Measurements from ENCODE around the gene XPO6.

XPO6 gene

DNA sequence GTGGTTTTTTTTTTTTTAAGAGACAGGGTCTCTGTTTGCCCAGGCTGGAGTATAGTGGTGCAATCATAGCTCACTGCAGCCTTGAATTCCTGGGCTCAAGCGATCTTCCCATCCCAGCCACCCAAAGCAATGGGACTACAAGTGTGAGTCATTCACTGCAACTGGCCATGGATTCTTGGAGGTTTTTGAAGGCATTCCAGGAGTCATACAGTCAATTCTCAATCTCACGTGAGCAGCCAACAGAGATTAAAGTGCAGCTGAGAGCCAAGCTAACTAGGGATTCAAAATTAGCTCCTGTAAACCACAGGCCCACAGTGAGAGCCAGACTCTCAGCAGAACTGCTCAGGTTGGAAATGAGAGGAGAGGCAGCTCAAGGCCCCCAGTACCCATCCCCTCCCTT, 30.2 kb downstream of the XPO6 start:
- DNase-seq = no peak

DNA sequence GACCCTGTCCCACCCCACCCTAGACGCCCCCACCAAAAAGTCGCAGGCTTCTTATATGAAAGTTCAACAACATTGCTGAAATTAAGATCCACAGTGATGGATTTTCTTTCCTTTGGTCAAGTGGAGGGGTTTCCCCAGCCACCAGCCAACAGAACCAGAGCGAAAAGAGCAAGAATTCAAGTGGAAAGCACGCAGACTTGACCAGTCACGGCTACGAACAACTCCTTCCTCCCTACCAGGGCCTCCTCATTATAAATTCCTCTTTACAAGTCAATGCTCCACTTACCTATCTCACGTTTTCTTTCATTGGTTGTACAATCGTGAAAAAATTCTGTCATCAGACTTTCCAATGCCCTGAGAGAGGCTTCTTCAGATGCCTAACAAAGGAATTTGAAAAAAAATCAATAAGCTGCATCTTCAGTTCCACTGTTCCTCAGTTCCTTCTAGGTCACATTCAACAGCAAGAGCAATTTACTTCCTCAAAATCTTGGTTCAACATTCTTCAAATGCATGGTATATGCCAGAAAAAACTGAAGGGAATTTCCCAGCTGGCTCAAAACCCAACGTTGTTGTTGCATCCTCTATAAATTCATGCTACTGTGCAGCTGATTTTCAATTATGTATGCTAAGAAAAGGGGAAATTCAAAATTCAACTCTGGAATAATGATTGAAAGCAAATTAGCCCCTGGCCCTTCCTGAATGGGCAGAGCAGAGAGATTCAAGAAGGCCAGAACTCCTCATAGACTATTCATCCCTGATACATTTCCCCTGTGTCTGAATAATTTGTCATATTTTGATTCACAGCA, 30.9 kb downstream of the XPO6 start:
- DNase-seq = no peak

DNA sequence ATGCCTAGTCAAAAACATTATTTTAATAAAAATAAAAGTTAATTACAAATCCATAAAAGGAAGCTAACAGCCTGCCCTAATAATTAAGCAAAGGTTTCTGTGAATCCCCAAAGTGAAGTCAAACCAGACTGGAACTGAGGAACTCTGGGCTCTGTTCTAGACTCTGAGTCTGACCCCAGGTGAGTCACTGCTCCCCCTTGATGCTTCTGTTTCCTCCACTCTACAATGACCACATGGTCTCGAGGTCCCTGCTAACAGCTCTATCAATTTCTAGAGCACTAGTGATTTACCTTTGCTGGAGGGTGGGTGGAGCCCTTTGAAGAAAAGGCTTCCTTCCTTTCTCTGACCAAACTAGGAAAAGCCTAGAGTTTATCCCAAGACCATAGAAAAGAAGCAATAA, 32.4 kb downstream of the XPO6 start:
- no peak for DNase-seq

DNA sequence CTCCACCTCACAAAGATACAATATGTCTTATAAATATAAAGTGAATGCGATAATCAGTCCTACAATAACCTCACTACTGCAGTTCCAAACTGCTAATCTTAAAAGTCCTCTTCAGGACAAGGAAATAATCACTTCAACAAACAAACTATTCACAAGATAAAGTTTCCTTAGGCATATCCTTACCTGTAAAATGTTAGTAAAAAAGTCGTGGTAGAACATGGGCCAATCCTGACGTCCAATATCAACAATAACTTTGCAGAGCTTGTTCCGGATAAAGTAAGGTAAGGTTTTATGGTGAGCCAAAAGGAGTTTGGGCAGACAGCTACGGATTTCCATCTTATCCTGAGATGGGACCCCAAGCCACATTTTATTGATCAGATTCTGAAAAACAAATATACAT, 36.0 kb downstream of the XPO6 start:
- DNase-seq = no peak

DNA sequence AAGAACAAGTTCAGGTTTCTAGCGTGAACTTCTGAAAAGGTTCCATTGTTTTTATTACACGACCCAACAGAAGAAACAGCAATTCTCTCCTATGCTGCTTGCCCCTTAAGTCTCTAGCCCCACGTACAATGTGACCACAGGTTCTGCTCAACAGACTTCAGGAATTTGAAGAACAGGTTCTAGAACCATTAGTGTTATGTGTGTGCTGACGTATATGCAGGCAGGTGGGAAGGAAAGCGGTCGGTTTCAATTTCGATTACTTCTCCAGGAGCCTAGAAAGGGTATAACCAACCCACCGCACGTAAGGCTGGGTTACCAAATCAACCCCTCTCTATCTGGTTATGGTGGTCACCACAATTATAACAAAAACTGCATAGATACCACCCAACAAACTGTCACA, 39.4 kb downstream of the XPO6 start:
- DNase-seq = no peak

DNA sequence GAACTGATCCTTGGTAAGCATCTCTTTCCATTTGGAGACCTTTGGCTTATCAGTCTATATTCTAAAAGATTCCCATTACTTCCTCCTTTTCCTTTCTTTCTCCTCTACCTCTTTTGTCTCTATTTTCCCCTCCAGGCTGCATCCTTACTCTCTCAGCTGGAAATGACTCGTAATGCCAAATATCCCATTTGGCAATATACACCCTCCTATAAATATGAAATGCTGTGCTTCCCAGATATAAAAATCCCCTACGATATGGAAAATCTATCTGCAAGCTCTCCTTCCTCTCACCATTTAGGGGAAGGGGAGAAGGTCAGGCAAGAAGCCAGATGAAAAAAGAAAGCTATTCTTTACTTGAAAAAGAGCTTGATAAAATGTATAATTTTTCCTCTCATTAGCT, 39.9 kb downstream of the XPO6 start:
- no peak for DNase-seq

DNA sequence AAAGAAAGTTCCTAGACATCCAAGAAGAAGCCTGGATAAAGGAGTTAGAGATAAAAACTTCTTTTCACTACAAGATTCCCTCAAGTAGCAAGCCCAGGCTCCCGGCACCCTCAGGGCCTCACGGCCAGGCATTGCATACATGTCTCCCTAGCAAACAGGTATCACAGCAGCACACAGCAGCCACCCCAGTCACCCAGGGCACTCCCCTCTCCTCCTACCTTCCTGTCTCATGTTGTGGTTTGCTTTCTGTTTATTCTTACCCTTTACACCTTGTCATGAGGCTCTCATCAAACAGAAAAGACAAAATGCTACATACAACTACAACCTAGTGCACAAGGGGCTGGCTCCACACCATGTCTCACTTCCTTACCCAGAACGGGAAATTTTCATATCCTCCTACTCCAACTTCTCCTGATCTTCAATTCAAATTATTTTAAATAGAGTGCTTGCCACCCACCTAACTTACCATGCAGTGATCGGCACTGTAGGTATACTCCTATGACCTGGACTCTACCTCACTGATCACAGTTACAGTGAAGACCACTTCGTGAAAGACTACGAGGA, 42.7 kb downstream of the XPO6 start:
- DNase-seq = no peak

DNA sequence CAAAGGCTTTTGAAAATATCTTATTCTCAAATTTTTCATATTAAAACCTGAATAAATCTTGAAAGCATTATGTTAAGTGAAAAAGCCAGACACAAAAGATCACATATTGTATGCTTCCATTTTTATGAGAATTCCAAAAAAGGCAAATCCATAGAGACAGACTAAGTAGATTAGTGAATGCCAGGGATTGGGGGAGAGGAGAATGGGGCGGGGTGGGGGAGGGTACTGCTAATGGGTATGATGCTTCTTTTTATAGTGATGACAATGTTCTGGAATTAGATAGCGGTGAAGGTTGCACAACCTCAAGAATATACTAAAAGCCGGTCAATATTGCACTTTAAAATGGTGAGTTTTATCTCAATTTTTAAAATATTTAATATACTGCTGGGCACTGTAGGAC, 44.0 kb downstream of the XPO6 start:
- DNase-seq = no peak

DNA sequence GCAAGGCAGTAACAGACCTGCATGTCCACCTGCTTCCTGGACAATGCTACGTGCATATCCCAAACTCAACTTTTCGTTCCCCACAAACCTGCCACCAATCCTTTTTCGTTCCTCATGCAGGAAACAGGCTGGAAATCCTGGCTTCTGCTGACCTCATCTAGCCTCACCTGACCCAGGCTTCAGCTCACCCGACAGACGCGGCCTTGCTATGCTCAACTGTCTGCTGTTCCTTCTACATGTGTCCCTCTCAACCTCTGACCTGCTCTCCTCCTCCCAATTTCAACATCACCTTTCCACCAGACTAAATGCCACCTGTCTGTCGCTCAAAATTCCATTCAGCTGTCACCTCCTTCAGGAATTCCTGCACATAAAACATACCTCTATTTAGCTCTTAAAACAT, 44.5 kb downstream of the XPO6 start:
- DNase-seq = no peak

DNA sequence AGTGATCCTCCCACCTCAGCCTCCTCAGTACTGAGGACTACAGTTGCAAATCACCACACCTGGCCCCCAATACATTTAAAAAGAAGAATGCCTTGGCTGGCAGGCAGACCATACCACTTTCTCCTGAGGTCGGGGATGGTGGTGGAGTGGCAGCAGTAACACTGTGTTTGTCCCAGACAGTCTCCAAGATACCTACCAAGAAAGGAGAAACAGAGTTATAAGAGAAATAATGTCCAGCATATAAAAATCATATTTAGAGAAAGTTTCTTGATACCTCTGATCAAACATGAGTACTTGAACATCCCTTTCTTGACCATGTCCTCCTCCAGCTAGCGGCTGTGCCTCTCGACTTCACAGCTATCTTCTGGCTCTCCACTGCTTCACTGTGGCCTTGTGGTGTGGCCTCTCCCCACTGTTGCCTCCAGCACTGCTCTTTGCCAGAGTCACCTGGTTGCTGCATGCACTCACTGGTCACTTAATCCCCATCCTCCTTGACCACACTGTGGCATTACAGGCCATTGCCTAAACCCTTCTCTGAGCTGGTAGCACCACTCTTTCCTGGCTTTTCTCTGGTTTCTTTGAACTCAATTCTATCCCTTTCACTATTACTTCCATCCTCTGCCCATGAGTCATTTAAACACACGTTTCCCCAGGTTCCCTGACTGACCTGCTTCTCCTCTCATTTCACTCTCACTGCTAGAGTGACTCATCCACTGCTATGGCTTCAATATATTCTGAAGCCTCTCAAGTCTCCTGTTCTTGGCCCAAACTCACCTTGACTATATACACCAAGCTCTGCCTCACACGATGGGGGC, 45.2 kb downstream of the XPO6 start:
- no peak for DNase-seq

DNA sequence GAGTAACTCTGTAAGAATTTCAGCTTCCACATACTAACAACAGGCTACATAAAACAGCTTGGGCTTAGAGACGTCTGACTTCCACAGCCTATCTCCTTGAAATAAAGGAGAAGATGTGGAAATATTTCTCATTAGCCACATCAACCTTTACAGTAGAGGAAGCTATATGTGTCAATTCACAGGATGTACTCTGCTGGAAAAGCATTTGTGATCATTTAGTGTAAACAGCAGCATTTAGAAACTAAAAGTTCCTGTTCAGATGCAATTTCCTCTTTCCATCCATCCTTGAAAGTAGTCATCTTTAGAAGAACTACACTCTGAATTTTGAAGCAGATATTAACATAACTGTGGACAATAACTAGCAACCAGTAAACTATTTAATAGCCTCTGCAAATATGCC, 46.2 kb downstream of the XPO6 start:
- DNase-seq = no peak

DNA sequence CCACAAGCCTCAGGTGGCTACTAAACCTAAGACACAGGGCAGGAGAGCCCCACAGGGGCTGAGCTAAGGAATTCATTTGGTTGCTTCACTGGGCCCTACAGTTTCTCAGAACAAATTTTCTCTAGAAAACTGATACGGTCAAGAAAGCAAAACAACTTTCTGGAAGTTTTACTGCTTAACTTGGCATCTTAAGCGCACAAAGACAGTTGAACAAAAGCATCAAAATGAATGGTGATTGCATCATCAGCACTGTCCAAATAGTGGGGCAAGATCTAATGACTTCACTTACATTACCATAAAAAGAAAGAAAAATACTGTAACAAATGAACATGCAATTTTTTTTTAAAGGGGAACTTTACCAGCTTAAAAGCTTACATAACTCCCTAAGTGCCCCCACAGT, 47.6 kb downstream of the XPO6 start:
- no peak for DNase-seq

DNA sequence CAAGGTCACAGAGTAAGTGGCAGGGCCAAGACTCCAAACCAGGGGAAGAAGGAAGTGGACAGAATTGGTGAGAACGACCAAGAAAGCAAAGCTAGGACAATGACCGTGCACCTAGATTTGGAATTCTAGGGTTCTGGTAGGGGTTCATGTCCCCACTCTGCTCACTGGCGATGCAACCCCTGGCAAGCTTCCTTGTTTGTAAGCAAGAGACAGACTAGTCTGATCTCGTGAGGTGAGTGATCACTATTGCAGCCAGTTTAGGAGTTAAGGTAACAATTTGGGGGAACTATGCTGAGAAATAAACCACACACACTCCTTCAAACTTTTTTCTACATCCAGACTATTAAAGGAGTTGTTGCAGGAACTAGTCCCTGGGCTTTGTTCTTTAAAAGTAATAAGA, 48.1 kb downstream of the XPO6 start:
- DNase-seq = no peak

DNA sequence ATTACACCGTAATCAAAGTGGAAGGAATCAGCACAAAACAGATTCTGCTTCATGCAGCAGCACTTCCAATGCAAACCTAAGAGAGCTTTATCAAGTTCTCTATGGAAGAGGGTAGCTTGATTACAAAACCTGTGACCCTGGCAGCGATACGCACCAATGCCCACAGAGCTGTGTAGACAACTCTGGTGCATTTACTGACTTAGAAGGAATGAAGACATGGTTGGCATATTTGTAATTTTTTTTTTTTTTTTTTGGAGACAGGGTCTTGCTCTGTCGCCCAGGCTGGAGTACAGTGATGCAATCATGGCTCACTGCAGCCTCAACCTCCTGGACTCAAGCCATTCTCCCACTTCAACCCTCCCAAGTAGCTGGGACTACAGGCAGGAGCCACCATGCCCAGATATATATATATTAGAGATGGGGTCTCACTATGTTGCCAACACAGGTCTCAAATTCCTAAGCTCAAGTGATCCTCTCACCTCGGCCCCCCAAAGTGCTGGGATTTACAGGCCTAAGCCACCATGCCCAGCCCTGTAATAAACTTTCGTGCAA, 49.4 kb downstream of the XPO6 start:
- DNase-seq = no peak

DNA sequence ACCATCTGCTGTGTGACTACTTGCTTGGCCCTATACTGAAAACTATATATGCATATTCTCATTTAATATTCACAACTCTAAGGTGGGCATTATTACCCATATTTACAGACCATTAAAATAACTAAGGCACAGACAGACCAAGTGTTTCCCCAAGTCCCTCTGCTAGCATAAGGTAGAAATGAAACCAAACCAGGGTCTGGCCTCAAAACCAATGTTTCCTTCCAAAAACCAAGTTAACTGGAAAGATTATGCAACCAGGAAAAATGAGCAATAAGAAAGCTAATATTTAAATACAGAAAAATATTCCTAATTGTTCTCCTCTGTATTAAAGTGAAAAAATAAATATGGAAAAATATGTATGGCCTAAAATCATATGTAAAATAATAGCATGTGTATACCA, 50.1 kb downstream of the XPO6 start:
- DNase-seq = no peak

DNA sequence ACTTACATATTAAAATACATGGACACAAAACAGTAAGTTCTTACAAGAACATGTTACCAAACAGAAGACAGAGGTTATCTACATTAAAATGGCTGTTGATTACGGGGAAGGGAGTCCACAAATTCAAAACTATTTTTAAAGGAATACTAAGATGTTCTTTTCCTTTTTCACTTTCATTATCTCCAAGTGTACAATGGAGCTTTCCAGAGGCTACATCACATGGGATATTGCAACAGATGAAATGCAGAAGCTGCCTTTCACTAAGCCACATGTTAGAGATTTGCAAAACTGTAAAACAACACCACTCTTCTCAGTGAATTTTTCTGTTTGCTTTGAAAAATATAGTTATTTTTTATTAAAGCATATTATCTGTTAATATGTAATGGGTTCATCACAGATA, 53.6 kb downstream of the XPO6 start:
- no peak for DNase-seq

DNA sequence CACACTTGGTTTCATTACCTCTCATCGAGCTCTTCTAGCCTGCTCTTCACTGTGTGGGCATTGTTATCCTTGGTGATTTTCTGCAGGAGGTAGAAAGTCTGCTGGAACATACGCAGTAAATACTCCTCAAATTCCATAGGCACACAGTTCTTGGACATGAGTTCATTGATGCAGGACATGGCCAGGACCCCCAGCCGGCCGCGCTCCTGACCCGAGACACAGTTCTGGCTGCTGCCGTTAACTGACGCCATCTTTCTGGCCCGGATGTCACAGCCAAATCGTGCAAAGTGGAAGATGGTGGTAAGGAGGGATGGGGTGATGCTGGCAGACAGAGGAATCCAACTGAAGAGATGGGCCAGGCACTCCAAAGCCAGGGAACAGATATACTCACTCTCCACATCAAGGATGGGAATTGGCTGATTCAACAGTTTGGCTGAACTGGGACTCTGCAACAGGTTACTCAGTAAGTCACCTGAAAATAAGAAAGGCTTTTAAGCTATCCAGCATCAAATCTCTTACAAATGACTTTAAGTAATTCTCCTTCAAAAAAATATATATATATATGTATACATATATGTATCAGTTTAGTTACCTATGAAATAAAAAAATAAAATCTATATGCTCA, 55.6 kb downstream of the XPO6 start:
- no peak for DNase-seq

DNA sequence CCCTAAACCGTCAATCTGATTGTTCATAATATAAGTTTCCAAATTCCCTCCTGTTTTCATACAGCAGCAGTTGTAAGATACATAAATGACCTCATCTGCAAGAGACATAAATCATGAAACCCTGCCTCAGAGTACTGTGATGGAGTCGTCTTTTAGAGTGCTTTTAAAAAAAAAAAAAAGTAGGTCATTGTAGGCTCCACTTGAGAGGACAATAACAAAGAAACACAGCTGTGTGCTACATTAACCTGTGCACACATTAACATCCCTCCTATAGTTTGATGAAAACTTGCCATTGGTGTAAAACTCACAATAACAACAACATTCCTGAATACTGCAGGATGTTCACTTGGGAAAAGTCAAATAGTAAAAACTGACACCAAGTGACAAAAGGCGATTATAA, 56.5 kb downstream of the XPO6 start:
- peak; percentile 23 to 86 (median 36) for DNase-seq

DNA sequence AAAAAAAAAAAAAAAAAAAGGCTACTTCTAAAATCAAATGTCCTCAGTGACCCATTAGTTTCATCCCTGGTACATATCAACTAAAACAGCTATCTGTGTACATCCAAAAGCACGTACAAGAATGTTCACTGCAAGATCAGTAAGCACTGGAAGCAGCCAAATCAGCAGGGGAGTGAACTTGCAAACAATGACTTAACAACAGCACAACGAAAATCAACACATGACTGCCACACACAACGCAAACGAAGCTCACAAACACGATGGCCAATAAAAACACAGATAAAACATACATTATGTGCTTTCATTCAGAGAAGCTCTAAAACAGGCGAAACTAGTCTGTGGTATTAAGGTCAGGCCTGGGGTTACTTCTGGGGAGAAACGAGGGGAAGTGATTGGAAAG, 60.6 kb downstream of the XPO6 start:
- DNase-seq = no peak

DNA sequence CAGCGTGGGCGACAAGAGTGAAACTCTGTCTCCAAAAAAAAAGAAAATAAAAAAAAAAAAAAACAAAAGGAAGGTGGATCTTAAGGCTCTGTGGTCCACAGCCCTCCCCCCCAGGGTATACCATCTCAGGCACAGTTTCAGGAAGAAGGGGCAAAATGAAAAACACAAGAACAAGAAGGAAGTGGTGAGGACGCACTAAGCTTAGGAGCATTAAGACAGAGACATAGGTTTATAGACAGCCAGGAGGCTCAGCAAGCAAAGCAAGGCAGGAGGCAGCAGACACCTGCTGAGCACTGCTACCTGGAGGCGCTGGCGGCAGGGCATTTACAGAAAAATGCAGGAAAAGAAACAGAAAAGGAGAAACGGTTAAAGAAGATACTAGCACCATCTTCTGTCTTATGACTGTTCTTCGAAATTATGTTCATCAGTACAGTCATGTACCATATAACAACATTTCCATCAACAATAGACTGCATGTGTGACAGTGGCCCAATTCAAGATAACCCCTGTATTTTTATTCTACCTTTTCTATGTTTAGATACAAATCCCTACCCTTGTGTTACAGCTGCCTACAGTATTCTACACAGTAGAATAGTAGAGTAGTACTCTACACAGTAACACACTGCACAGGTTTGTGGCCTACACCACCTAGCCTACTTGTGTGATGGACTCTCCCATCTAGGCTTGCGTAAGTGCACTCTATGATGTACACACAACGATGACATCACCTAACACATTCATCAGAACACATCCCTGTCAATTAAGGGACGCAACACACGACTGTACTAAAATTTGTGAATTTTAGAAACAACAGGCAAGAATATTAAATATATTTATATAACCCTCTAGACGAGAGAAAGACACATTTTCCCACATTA, 62.5 kb downstream of the XPO6 start:
- DNase-seq = no peak

DNA sequence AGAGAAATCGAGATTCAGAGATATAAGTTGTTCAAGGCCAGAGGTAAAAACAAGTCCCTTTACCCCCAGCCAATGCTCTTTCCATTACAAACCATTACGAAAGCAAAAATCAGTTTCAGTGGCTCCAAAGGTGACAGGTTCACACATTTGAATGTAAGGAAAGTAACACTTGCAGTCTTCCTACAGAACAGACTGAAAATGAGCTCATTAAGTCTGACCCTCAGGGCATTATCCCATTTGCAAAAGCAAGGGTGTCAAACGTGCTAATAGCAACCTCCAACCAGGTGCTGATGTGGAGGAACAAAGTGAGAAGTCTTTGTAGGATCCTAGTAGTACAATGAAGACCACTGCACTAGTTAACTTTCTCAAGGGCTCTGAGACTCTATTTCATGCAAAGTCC, 65.2 kb downstream of the XPO6 start:
- DNase-seq = peak in 2 of 3 experiments; percentile 3 to 56

DNA sequence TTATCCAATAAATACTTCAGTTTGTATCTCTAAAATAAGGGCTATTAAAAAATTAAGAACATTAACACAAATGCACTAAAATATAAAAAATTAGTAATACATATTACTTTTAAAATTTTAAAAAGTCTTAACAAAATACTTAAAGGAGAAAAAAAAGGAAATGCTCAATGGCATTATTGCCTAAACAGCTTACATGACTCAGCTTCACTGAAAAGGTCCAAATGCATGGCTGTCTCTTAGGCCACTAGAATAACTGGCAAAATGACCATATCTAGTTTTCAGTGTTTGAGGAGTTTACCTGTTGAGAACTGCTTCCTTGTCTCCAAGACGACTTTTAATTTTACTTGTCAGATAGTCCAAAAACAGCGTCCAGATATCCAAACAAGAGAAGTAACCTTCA, 66.0 kb downstream of the XPO6 start:
- no peak for DNase-seq

All from NCI-H1417 (cell line).